ENCODE measurements around the gene ZMAT3.
"Not testable (repeated sequence)": the region's sequence is repeated elsewhere in the genome, so short reads cannot be mapped to it uniquely, and the experiment has no call there.

ZMAT3 gene, protein sequence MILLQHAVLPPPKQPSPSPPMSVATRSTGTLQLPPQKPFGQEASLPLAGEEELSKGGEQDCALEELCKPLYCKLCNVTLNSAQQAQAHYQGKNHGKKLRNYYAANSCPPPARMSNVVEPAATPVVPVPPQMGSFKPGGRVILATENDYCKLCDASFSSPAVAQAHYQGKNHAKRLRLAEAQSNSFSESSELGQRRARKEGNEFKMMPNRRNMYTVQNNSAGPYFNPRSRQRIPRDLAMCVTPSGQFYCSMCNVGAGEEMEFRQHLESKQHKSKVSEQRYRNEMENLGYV

DNA sequence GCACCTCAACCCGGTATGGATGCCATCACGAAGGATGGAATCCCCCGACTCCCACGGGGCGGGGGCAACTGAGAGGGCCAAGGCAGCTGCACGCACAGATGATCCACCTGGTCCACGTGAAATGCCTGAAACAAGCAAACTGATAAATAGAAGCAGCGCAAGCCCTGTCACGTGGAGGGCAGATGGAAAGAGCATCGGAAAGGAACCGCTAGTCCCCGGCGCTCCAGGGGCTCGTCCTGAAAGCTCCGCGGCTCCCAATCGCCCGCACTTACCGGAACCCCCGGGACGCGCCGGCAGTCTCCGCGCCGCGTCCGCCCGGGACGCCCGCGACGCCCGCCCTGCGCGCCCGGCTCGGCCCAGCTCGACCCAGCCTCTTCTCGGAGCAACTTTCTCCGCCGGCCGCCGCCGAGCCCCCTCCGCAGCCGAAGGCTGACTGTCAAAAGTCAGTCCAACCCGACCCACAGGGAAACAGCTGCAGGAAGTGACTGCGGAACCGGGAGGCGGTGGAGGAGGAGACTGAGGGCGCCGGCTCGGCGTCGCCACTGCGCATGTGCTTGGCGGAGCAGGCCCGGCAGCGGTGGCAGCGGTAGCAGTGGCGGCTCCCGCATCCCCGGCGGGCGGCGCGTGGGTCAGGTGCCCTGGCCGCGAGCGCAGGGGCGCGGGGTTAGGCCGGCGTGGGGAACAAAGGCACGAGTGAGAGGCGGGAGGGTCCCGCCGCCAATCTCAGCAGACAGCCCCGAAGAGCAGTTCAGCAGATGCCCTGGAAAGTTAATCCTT lies at the start of gene ZMAT3:
TSS of gene ZMAT3 (minus strand) at position 487 of the 777 bp plus-strand sequence. CDS start 4,057 bp downstream, outside the sequence.
- DNase-seq (ENCODE audit: low read depth in 3 of 3) = peak; percentile 68 to 77 (median 70)

- no peak for DNase-seq (ENCODE audit: low read depth in 3 of 3)
Measured at GRCh38 chr3:179116816-179117215, 45.2 kb upstream of the ZMAT3 start.

DNA sequence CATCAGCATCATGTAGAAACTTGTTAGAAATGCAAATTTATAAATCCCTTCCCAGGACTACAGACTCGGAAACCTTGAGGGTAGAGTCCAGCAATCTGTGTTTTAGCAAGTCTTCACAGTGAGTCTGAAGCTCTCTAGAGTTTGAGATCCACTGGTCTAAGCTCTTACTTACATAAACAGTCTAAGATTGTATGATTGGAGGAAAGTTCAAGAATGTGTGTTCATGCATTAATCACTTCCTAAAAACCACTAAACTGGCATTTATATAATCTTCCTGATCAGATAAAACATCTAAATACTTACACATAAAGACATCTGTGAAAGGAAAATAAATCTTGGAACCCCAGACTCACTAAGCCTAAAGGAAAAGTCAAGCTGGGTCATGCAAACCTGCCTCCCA lies 43.8 kb upstream of the ZMAT3 start:
- not testable (repeated sequence) for DNase-seq (ENCODE audit: low read depth in 3 of 3)

GRCh38 chr3:179113903-179114302 lies 42.3 kb upstream of the ZMAT3 start:
- DNase-seq (ENCODE audit: low read depth in 3 of 3) = no peak

GRCh38 chr3:179108086-179108485 lies 36.5 kb upstream of the ZMAT3 start:
- DNase-seq (ENCODE audit: low read depth in 3 of 3) = no peak

DNA sequence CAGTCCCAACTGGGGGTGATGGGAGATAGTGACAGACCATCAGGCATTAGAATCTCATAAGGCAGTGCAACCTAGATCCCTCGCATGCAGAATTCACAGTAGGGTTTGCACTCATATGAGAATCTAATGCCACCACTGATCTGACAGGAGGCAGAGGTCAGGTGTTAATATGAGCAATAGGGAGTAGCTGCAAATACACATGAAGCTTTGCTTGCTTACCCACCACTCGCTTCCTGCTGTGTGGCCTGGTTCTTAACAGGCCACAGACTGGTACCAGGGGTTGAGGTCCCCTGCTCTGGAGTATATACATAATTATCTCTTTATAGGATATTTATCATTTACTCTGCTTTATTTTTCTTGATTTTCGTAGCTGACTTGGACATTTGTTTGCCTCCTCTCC lies 36.0 kb upstream of the ZMAT3 start:
- no peak for DNase-seq (ENCODE audit: low read depth in 3 of 3)

DNA sequence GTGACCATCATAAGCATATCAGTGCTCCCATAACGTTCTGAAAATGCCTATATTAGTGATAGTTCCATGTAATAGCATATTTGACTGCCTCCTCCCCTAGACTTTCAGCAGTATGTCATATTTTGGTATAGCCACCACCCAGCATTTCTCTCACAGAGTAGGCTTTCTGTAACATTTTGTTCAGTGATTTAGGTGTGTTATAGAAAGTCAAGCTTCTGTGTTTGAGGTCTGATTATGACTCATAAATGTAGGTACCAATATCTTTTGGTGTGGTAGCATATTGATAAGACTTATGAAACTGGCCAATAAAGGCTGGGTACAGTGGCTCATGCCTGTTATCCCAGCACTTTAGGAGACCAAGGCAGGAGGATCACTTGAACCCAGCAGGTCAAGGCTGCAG lies 34.3 kb upstream of the ZMAT3 start:
- no peak for DNase-seq (ENCODE audit: low read depth in 3 of 3)

DNA sequence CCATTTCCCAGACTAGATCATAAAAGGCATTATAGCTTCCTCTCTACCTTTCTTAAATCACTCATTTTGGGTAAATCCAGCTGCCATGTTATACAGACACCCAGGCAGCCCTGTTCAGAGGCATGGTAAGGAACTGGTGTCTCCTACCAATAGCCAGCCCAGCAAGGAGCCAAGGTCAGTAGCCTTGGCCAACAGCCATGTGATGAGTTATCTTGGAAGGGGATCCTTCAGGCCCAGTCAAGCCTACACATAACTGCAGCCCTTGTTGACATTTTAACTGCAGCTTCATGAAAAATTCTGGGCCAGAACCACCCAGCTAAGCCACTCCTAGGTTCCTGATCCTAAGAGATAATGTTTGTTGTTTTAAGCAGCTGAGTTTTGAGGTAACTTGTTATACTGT lies 29.0 kb upstream of the ZMAT3 start:
- DNase-seq (ENCODE audit: low read depth in 3 of 3) = no peak

DNA sequence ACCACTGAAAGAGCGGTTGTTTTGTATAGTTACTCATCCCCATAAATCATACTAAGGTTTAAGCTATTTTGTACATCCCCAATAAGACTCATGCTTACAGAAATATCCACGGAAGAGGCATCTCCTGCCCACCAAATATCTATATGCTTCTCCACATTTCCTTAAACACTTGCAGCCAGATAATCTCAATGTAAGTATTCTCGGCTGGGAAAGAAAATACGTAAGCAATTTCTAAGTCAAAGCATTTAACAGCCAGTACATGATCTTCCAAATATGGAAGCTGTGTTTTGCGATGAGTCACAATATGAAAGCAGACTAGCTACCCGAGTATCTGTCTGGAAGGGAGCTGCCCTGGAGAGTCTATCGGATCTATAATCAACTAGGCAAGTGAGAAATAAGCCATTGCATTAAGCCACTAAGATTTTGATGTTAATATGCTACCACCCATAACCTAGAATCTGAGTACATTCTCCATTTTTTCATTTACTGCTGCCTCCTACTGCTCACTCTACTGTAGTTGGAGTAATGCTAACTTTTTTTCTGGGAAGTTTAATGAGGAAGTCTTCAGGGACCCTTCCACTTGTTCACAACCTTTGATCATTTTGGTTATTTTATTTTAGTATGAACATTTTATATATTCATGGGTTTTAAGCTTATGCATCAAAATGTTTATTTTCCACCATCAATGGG lies 26.9 kb upstream of the ZMAT3 start:
- no peak for DNase-seq (ENCODE audit: low read depth in 3 of 3)

DNA sequence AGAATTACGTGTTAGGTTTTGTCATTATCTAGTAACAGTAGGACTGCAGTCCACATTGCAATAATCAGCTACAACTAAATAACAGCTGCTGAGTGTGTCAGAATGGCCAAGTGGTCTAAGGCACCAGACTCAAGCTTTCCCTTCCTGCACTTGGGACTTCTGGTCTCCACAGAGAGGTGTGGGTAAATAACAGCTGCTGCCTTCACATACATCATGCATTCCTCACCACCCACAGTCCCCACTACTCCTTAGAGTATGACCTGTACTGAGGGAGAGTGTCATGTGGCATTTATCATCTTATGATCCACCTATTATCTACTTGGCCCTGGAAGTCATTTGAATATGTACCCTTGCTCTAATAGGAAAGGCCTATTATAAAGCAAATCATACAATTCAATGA lies 22.2 kb upstream of the ZMAT3 start:
- DNase-seq (ENCODE audit: low read depth in 3 of 3) = no peak

- no peak for DNase-seq (ENCODE audit: low read depth in 3 of 3)
Measured at GRCh38 chr3:179091113-179091512, 19.5 kb upstream of the ZMAT3 start.

DNA sequence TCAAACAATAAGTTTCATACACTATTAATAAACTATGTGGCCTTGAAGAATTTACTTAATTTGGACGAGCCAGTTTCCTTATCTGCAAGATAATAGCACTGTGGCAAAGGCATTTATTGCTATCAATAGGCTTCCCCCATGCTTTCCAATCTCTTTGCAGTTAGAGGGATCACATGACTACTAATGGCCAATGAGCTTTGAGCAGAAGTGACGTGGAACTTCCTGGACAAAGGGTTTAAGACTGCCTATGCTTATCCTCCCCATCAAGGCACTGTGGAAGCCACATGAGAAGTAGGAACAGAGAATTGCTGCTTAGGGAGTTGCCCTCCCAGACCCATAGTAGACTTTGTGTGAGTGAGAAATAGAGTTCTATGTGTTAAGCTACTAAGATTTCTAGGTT lies 16.7 kb upstream of the ZMAT3 start:
- DNase-seq (ENCODE audit: low read depth in 3 of 3) = no peak

GRCh38 chr3:179083977-179084376 lies 12.4 kb upstream of the ZMAT3 start:
- DNase-seq (ENCODE audit: low read depth in 3 of 3) = no peak

DNA sequence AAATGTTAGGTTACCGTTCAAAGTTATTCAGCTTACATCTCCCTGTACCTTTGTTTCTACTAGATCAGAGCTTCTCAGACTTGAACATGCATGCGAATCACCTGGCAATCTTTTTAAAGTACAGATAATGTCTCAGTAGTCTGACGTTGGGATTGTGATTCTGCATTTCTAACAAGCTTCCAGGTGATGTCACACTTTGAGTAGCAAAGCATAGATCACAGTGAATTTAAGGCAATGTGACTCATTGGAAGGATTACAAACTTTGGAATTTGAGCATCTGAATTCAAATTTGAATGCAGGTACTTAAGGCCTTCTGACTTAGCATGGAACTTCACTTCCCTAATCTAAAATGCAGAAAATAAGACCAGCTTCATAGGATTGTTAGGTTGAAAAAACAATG lies 10.8 kb upstream of the ZMAT3 start:
- DNase-seq (ENCODE audit: low read depth in 3 of 3) = no peak

DNA sequence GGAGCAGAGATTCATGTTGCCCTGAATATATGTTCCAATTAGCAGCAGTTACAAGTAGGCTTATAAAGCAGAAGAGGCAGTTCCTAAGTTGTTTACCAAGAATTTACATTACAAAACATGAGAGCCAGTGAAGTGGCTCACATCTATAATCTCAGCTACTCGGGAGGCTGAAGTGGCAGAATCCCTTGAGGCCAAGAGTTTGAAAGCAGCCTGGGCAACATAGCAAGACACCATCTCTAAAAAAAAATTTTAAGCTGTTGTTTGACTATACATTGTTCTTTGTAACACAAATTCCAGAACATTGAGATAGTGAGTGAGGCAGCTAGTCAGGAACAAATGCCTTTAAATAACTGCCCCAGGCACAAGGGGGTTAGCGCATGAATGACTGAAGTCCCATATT lies 10.3 kb upstream of the ZMAT3 start:
- no peak for DNase-seq (ENCODE audit: low read depth in 3 of 3)

GRCh38 chr3:179079537-179079936 lies 7.9 kb upstream of the ZMAT3 start:
- DNase-seq (ENCODE audit: low read depth in 3 of 3) = no peak

- no peak for DNase-seq (ENCODE audit: low read depth in 3 of 3)
Measured at GRCh38 chr3:179076243-179077027, 4.8 kb upstream of the ZMAT3 start.

DNA sequence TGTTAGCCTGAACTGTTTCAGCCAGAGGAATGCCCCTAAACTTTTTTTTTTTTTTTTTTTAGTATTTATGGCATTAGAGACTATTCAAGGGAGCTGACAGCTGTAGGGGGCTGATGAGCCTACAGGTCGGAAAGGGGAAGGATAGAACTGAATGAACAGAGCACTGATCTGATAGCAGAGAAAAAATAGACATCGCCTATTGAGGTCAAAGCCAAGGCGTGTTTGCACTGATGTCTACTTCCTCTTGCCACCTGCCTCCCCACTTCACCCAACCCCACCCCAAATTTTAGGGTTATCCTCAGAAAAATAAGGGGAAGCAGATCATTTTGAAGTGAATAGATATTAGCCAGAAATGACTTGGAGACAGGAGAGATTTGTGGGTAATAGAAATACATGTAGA lies 3.0 kb upstream of the ZMAT3 start:
- no peak for DNase-seq (ENCODE audit: low read depth in 3 of 3)

DNA sequence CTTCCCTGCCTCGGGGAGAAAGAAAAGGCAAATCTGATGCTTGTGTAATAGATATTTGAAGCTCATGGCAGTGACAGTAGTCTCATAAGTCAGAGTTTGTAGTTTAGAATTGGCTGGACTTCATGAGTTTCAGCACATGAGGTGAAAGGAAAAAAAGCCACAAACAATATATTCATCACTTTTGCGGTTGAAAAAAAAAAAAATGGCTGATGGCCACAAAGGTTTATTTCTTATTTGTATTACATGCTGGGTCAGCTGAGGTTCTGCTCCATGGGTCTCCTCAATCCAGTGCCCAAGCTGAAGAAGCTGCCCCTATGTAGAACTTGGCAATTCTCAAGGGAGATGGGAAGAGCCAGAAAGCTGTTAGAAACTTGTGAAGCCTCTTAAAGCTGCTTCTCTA lies 2.2 kb upstream of the ZMAT3 start:
- no peak for DNase-seq (ENCODE audit: low read depth in 3 of 3)

DNA sequence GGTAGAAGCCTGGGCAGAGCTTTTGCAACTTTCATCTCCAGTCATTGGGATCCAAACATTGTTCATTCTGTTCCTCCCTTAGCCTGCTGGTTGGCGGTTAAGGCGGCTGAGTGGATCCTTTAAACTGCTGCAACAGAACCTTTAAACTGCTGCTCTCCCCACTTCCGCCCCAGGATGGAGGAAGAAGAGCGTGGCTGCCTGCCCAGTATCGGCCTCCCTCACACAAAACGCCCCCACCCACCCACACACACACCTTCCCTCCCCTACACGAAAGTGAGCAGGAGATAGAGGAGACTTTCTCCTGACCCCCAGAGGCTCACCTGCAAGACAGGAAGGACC lies 460 bp upstream of the ZMAT3 start:
- peak; percentile 10 to 40 (median 25) for DNase-seq (ENCODE audit: low read depth in 3 of 3)

DNA sequence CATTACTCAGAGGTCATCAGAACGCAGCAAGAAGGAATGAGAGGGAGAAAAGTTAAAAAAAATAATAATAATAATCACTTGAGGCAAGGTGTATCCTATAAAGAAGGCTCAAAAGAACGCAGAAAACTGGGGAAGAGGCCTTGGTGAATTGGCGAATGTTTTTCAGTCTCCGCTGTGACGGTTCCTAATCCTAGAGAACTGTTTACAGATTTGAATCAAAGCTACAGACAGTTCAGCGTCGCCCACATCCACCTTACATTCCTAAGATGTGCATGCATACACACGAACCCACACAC lies 634 bp downstream of the ZMAT3 start:
- DNase-seq (ENCODE audit: low read depth in 3 of 3) = no peak

DNA sequence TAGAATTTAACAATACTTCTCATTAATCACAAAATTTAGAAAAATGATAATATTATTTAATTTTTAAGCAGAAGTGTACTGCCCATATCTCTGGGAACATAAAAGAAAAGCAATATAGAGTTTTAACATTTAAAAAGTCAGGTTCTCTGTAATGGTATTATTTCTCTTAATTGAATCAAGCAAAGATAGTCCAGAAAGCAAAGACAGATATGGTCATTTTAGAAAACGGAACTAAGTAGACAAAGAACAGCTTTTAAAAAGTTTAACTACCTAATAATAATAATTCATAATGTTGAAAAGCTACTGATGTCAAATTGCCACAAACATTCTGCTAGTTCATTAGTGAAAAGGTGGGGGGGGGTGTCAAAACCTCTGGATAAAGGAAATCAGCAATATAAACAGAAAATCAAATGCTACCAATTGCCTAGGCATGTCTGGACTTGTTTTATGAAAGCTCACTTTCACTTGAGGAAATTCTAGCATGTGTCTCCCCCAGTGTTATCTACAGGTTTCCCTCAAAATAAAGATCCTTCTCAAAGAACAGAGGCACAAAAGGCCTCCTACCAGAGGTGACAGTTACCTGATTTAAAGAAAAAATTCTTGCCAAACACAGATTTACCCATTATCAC lies 1.7 kb downstream of the ZMAT3 start:
- no peak for DNase-seq (ENCODE audit: low read depth in 3 of 3)

Measured in stimulated activated CD4-positive, alpha-beta T cell treated with anti-CD3 and anti-CD28 coated beads, TNF-alpha, amount 100 ng/mL, for 48 hours (primary cell).